GM13977 (cell line): ENCODE measurements around the gene TIMM44.
A peak's percentile ranks its signal among the peaks of the same experiment; 100 is the strongest.
"Not testable (repeated sequence)": the region's sequence is repeated elsewhere in the genome, so short reads cannot be mapped to it uniquely, and the experiment has no call there.

Experiments
- DNase-seq: peaks from one replicate; pipeline ENCODE4 v3.0.0; 2012; ENCODE audit warnings: low spot score
- in situ Hi-C: fragments of 300-500 bp; cut with MboI; formaldehyde crosslinking; loops from one replicate; pipeline ENCODE4 v1.12.0; 2022; ENCODE audit warnings: low sequenced_read_pairs, low pct_unique_long_range_greater_than_20kb, mixed read lengths, inconsistent platforms; ENCODE audit not compliant: unreplicated experiment
- TF ChIP-seq, protein P1 (sequence below): IDR thresholded peaks from 2 replicates; pipeline ENCODE4 v1.5.1; 2012; ENCODE audit warnings: mild to moderate bottlenecking, control low read depth; ENCODE audit not compliant: insufficient read depth; ENCODE audit errors: extremely low read depth, missing control alignments

The TIMM44 gene

DNA sequence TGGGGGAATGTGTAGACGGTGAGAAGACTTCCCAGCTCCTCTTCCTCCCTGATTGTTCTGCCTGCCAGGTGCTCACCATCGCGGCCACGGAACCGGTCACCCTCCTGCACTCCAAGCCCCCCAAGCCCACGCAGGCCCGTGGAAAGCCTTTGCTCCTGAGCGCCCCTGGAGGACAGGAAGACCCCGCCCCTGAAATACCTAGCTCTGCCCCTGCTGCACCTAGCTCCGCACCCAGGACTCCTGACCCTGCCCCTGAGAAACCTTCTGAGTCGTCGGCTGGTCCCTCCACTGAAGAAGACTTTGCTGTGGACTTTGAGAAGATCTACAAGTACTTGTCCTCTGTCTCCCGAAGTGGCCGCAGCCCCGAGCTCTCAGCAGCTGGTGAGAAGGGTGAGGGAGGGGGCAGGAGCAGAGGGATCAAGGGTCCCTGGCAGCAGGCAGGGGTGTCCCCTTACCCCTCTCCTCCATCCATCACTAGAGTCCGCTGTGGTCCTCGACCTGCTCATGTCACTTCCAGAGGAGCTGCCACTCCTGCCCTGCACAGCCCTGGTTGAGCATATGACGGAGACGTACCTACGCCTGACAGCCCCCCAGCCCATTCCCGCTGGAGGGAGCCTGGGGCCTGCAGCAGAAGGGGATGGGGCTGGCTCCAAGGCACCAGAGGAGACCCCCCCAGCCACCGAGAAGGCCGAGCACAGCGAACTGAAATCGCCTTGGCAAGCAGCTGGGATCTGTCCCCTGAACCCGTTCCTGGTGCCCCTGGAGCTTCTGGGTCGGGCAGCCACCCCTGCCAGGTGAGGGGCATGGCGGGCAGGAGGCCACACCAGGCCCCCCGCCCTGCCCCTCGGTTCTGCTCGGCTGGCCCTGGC lies 21.3 kb downstream of the TIMM44 start:
- TF ChIP-seq, protein P1, sequence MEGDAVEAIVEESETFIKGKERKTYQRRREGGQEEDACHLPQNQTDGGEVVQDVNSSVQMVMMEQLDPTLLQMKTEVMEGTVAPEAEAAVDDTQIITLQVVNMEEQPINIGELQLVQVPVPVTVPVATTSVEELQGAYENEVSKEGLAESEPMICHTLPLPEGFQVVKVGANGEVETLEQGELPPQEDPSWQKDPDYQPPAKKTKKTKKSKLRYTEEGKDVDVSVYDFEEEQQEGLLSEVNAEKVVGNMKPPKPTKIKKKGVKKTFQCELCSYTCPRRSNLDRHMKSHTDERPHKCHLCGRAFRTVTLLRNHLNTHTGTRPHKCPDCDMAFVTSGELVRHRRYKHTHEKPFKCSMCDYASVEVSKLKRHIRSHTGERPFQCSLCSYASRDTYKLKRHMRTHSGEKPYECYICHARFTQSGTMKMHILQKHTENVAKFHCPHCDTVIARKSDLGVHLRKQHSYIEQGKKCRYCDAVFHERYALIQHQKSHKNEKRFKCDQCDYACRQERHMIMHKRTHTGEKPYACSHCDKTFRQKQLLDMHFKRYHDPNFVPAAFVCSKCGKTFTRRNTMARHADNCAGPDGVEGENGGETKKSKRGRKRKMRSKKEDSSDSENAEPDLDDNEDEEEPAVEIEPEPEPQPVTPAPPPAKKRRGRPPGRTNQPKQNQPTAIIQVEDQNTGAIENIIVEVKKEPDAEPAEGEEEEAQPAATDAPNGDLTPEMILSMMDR = no peak
- DNase-seq = no peak
- in situ Hi-C loops = no loop called here

DNA sequence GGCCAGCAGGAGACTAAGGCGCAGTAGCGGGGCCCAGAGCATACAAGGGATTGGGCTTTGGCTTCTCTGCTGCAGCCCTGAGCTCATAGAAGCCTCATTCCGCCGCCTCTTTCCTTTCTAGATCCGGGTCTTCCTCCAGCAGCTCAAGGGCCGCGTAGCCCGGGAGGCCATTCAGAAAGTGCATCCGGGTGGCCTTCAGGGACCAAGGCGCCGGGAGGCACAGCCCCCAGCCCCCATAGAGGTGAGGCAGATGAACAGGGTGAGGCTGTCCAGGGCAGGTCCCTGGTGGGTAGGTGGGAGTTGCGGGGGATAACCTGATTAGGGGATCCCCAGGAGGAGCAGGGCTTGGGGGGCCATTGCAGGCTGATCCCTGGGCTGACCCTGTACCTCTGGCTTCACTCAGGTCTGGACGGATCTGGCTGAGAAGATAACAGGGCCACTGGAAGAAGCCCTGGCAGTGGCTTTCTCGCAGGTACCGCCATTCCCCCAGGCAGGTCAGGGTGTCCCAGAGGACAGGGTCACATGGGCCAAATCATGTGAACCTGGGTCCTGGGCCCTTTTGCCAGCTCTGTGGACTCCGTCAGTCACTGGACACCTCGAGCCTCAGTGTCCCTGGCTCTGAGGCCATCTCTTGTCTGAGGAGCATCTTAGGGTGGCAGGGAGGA lies 22.0 kb downstream of the TIMM44 start:
- DNase-seq = no peak
- in situ Hi-C loops = no loop called here
- TF ChIP-seq, protein P1 = no peak

DNA sequence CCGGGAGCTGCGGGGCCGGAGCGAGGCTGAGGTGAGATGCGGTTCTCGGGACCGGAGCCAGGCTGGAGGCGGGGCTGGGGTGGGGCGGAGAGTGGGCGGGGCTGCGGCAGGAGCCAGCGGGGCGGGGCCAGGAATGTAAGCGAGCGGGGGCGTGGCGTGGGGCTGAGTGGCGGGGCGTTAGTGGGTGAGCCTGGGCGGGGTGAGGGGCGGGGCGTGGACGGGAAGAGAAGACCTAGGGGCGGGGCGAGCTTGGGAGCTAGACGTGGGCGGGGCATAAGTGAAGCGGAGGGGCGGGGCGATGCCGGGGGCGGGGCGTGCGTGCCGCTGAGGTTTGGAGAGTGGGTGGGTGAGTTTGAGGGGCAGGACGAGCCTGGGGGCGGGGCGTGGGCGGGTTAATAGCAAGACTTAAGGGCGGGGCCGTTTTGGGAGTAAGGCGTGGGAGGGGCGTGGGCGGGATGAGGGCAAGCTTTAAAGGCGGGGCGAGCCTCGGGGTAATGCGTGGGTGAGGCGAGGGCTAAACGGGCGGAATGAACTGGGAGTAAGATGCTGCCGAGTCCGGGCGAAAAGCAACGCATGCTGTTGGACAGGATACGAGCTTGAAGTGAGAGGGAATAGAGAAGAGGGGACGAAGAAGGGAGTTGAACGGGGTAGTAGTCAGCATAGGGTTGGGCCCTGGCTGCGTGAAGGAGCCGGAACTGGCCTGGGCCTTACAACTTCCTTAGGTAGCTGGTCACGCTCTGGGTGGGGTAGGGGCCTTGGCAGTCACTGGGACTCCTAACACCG lies 22.8 kb downstream of the TIMM44 start:
- DNase-seq = peak; percentile 99
- in situ Hi-C loops = no loop called here

DNA sequence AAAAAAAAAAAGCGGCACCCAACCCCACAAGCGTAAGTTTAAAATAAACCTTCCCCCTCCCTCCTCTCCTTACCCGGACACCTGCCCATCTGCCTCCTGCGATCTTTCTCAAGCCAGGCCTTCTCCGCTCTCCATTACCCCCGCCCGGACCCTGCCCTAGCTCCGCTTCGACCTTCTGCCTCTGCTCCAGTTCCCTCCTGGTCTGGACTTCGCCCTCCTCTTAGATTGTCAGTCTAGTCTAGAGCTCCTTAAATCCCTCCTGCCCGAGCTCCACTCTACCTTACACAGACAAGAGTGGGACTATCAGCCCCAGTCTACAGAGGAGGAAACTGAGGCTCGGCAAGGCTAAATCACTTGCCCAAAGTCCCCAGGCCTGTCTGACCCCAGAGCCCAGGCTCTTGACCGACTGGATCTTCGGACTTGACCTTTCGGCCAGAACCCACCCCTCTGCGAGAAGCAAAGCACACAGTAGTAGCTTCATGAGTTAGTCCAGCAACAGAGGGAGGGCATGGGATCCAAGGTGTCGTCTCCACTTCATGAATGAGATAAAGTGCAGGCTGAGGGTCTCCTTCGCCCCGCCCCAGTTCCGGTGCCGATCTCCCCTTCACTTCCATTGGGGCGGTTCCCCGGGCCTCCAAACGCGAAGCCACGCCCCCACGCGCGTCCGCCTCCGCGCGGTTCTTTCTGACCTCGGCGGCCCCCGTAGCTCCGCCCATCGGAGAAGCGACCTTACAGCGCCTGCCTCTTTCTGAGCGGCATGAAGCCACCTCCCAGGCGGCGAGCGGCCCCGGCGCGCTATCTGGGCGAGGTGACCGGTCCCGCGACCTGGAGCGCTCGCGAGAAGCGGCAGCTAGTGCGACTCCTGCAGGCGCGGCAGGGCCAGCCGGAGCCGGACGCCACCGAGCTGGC lies 23.6 kb downstream of the TIMM44 start, which contains the start of gene SNAPC2:
Gene SNAPC2 (plus strand): TSS at position 729 of the 909 bp plus-strand sequence. CDS start 29 bp downstream, at position 758.
- TF ChIP-seq, protein P1 = no peak
- DNase-seq = peak; percentile 95
- in situ Hi-C loops = no loop called here

More for the DNA sequence above, 22.8 kb downstream of the TIMM44 start:
- TF ChIP-seq, protein P1 = no peak

DNA sequence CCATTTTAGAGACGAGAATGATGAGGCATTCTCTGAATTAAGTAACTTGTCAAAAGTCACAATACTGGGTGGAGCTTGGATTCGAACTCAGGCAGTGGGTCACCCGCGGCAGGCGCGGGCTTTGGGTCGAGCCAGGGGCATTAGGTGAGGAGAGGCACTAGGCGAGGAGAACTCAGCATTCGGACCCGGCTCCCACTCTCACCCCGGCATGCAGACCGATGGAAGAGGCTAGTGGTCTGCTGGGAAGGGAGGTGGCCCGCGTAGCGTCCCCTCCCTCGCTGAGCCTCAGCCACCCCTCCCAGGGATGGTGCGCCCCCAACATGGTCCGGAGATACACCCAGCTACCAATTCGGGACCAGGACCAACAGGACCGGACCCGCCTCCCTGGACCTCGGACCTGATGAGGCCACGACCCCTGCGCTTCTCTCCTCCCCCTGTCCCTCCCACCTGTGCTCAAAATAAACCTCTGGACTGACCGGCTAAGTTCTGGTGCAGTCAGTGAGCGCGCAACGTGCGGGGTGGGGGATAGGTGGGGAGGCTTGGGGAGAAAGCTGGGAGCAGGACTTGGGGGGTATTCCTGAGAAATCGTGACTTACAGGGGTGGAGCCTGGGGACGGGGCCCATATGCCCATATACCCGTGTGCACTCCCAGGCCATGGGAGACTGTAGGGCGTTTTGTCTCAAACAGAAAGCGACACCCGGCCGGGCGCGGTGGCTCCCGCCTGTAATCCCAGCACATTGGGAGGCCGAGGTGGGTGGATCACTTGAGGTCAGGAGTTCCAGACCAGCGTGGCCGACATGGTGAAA lies 24.6 kb downstream of the TIMM44 start:
- DNase-seq = no peak
- TF ChIP-seq, protein P1 = no peak
- in situ Hi-C loops = no loop called here

DNA sequence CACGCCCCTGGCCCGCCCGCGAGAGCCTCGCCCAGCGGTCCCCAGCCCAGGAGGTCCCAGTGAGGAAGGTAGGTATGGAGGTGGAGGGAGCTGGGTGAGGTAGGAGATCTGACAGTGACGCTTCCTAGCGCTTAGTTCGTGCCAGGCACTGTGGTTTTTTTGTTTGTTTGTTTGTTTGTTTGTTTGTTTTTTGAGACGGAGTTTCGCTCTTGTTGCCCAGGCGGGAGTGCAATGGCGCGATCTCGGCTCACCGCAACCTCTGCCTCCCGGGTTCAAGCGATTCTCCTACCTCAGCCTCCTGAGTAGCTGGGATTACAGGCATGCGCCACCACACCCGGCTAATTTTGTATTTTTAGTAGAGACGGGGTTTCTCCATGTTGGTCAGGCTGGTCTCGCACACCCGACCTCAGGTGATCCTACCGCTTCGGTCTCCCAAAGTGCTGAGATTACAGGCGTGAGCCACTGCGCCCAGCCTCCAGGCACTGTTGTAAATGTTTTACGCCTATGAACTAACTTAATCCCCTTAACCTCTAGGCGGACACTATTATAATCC lies 25.3 kb downstream of the TIMM44 start:
- in situ Hi-C loops, DNase-seq: not testable (repeated sequence)
